Eye (tissue), 1 donor: ENCODE measurements around the gene MET.
"Not testable (repeated sequence)": the region's sequence is repeated elsewhere in the genome, so short reads cannot be mapped to it uniquely, and the experiment has no call there.

Source experiments
- DNase-seq: peaks from one replicate; pipeline ENCODE4 v3.0.0-alpha.2; 2015

The MET gene

GRCh38 chr7:116728413-116728812 is 56.4 kb downstream of the MET start:
- no peak for DNase-seq

- no peak for DNase-seq
Observed at GRCh38 chr7:116730097-116731022, 58.4 kb downstream of the MET start.

- DNase-seq = no peak
Observed at GRCh38 chr7:116731023-116731395, 59.0 kb downstream of the MET start.

GRCh38 chr7:116731445-116732335 is 59.7 kb downstream of the MET start:
- DNase-seq = no peak

GRCh38 chr7:116732788-116733694 is 61.0 kb downstream of the MET start:
- no peak for DNase-seq

GRCh38 chr7:116733924-116734580 is 62.1 kb downstream of the MET start:
- no peak for DNase-seq

GRCh38 chr7:116734710-116735109 is 62.7 kb downstream of the MET start:
- no peak for DNase-seq

- no peak for DNase-seq
Observed at GRCh38 chr7:116736927-116737715, 65.1 kb downstream of the MET start.

GRCh38 chr7:116738378-116738777 is 66.4 kb downstream of the MET start:
- DNase-seq = no peak

- DNase-seq = no peak
Observed at GRCh38 chr7:116739307-116739706, 67.3 kb downstream of the MET start.

GRCh38 chr7:116740231-116740630 is 68.2 kb downstream of the MET start:
- DNase-seq = no peak

GRCh38 chr7:116740755-116741462 is 68.9 kb downstream of the MET start:
- no peak for DNase-seq

- DNase-seq = no peak
Observed at GRCh38 chr7:116741625-116742316, 69.8 kb downstream of the MET start.

GRCh38 chr7:116742641-116743040 is 70.6 kb downstream of the MET start:
- no peak for DNase-seq

GRCh38 chr7:116743835-116744234 is 71.8 kb downstream of the MET start:
- DNase-seq = not testable (repeated sequence)

GRCh38 chr7:116746388-116746787 is 74.4 kb downstream of the MET start:
- not testable (repeated sequence) for DNase-seq

GRCh38 chr7:116751070-116751469 is 79.1 kb downstream of the MET start:
- DNase-seq = not testable (repeated sequence)

GRCh38 chr7:116752305-116753074 is 80.5 kb downstream of the MET start:
- DNase-seq = no peak

- DNase-seq = no peak
Observed at GRCh38 chr7:116753130-116753529, 81.1 kb downstream of the MET start.
